Psoas muscle (tissue), 8 donors: Measurements from ENCODE around the gene MAPT. TPM values are rescaled to one million over a fixed set of nuclear protein-coding genes. Genes with fewer than 3 reads are reported as not detected.

Experiments used
- ATAC-seq, 4 donors: fragments of 200-7000 bp; cut with Tn5 transposase; one replicate each; pipeline ENCODE4 v1.9.1; 2020; ENCODE audit warnings: moderate library complexity in 3 of 4, mild to moderate bottlenecking in 2 of 4
- DNase-seq, 2 donors: peaks; one replicate each; pipeline ENCODE4 v3.0.0-alpha.2; 2020
- H3K27ac ChIP-seq: fragments of 200-600 bp; one replicate; pipeline ENCODE4 v1.8.0; 2022
- H3K27me3 ChIP-seq, 3 donors: fragments of 200-600 bp in 1 of 3; one replicate each; pipeline versions ENCODE4 v1.6.1 to v1.8.0; 2013 to 2022; ENCODE audit warnings: low read length in 2 of 3, mild to moderate bottlenecking in 2 of 3, moderate library complexity in 1 of 3; ENCODE audit not compliant: insufficient read depth in 3 of 3
- H3K36me3 ChIP-seq, 2 donors: fragments of 200-600 bp in 1 of 2; one replicate each; pipeline versions ENCODE4 v1.6.1 to v1.8.0; 2013 to 2022; ENCODE audit warnings: low read depth in 1 of 2, mild to moderate bottlenecking in 1 of 2, moderate library complexity in 1 of 2; ENCODE audit not compliant: insufficient read depth in 1 of 2
- H3K4me1 ChIP-seq: fragments of 200-600 bp; one replicate; pipeline ENCODE4 v1.8.0; 2022
- H3K4me3 ChIP-seq: fragments of 200-600 bp; one replicate; pipeline ENCODE4 v1.8.0; 2022; ENCODE audit warnings: mild to moderate bottlenecking
- H3K9me3 ChIP-seq: fragments of 200-600 bp; one replicate; pipeline ENCODE4 v1.8.0; 2022
- WGBS, 3 donors: extraction: QIAGEN DNeasy Blood & Tissue Kit; methylation state at CpG; one replicate each; pipeline versions ENCODE4 v1.1.6 to v1.1.7; 2013; 5-methylcytosine and 5-hydroxymethylcytosine counted together
- intact Hi-C, 2 donors: fragments of 100-400 bp; cut with DNase I; formaldehyde crosslinking; loops; one replicate each; pipeline versions ENCODE4 v1.11.0 to v1.14.2; 2022
- polyA plus RNA-seq, 3 donors: library from polyadenylated mRNA; stranded (reverse); fragments of 200-250 nt; gene quantifications; one replicate each; pipeline ENCODE4 v1.2.3, GENCODE V29; 2013
- total RNA-seq, 4 donors: library from RNA; stranded (reverse); fragmentation: NEBNext Ultra II Directional in 2 of 4; extraction: Animal tissue kit (Norgen Biotek cat#: 25700) in 2 of 4; gene quantifications; one replicate each; pipeline versions ENCODE4 v1.2.1 to v1.2.4, GENCODE V29; 2021 to 2023
- TF ChIP-seq, protein P1 (sequence below): fragments of 200-600 bp; IDR thresholded peaks from one replicate; pipeline ENCODE4 v1.8.0; 2022; ENCODE audit warnings: antibody characterized with exemption
- donor health status: healthy with polysubstance abuse.
- donor health status: DM: no; HTN: no; CAD: no; lungs with moderate emphysema.
- donor health status: Bipolar disorder and iron deficiency.
- donor health status: healthy.
- donor health status: DM: yes; HTN: yes; CAD: no.
- donor health status: DM: no; HTN: no; CAD: no.
- donor health status: DM: no; HTN: no; CAD: no.
- donor health status: DM: yes; HTN: yes; CAD: no.

Gene MAPT
- total and polyA plus RNA-seq, 7 donors: 16.0 to 253 (median 104) TPM

GRCh38 chr17:46023783-46024388 lies 129.5 kb downstream of the MAPT start:
- DNase-seq (no peak), ATAC-seq (no peak)
- Histone ChIP-seq H3K9me3 (no peaks in the 10 kb centered on the region), H3K36me3 (peaks cover 0 to 80% of the 10 kb centered on the region in 2 donors), H3K27ac (no peak overlapping the region), H3K4me3 (no peak overlapping the region), H3K27me3 (no peaks in the 10 kb centered on the region), H3K4me1 (peaks cover 7% of the 10 kb centered on the region)
- TF ChIP-seq, protein P1, sequence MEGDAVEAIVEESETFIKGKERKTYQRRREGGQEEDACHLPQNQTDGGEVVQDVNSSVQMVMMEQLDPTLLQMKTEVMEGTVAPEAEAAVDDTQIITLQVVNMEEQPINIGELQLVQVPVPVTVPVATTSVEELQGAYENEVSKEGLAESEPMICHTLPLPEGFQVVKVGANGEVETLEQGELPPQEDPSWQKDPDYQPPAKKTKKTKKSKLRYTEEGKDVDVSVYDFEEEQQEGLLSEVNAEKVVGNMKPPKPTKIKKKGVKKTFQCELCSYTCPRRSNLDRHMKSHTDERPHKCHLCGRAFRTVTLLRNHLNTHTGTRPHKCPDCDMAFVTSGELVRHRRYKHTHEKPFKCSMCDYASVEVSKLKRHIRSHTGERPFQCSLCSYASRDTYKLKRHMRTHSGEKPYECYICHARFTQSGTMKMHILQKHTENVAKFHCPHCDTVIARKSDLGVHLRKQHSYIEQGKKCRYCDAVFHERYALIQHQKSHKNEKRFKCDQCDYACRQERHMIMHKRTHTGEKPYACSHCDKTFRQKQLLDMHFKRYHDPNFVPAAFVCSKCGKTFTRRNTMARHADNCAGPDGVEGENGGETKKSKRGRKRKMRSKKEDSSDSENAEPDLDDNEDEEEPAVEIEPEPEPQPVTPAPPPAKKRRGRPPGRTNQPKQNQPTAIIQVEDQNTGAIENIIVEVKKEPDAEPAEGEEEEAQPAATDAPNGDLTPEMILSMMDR: no peak
- 59 to 78% (median 59%) methylated on average over 24 of the region's 24 CpGs for WGBS, 3 donors
- intact Hi-C loops: no loop called here

DNA sequence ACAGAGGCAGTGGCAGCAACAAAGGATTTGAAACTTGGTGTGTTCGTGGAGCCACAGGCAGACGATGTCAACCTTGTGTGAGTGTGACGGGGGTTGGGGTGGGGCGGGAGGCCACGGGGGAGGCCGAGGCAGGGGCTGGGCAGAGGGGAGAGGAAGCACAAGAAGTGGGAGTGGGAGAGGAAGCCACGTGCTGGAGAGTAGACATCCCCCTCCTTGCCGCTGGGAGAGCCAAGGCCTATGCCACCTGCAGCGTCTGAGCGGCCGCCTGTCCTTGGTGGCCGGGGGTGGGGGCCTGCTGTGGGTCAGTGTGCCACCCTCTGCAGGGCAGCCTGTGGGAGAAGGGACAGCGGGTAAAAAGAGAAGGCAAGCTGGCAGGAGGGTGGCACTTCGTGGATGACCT lies 130.2 kb downstream of the MAPT start:
- H3K36me3 ChIP-seq: peaks cover 0 to 74% of the 10 kb centered on the region in 2 donors
- 61 to 81% (median 65%) methylated on average over 9 to 14 of the region's 14 CpGs for WGBS, 3 donors

DNA sequence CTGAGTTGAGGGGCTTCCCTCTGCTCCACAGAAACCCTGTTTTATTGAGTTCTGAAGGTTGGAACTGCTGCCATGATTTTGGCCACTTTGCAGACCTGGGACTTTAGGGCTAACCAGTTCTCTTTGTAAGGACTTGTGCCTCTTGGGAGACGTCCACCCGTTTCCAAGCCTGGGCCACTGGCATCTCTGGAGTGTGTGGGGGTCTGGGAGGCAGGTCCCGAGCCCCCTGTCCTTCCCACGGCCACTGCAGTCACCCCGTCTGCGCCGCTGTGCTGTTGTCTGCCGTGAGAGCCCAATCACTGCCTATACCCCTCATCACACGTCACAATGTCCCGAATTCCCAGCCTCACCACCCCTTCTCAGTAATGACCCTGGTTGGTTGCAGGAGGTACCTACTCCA lies 130.7 kb downstream of the MAPT start:
- ATAC-seq: no peak
- no peaks in the 10 kb centered on the region for H3K9me3 ChIP-seq
- H3K36me3 ChIP-seq: peaks cover 0 to 70% of the 10 kb centered on the region in 2 donors
- WGBS, 3 donors: 85 to 88% (median 87%) methylated on average over 10 of the region's 10 CpGs
- H3K4me3 ChIP-seq: no peak overlapping the region
- peaks cover 7% of the 10 kb centered on the region for H3K4me1 ChIP-seq
- H3K27me3 ChIP-seq: no peaks in the 10 kb centered on the region
- no peak for DNase-seq
- H3K27ac ChIP-seq: peak overlapping the region; percentile 8
- TF ChIP-seq, protein P1: no peak
- intact Hi-C loops: no loop called here

More for the DNA sequence above, 130.2 kb downstream of the MAPT start:
- ATAC-seq (peak in 2 of 4 donors; percentile 13 to 17), DNase-seq (no peak)
- Histone ChIP-seq H3K27me3 (no peaks in the 10 kb centered on the region), H3K9me3 (no peaks in the 10 kb centered on the region), H3K27ac (no peak overlapping the region), H3K4me1 (peaks cover 7% of the 10 kb centered on the region), H3K4me3 (no peak overlapping the region)
- intact Hi-C loops: no loop called here
- TF ChIP-seq, protein P1: no peak

DNA sequence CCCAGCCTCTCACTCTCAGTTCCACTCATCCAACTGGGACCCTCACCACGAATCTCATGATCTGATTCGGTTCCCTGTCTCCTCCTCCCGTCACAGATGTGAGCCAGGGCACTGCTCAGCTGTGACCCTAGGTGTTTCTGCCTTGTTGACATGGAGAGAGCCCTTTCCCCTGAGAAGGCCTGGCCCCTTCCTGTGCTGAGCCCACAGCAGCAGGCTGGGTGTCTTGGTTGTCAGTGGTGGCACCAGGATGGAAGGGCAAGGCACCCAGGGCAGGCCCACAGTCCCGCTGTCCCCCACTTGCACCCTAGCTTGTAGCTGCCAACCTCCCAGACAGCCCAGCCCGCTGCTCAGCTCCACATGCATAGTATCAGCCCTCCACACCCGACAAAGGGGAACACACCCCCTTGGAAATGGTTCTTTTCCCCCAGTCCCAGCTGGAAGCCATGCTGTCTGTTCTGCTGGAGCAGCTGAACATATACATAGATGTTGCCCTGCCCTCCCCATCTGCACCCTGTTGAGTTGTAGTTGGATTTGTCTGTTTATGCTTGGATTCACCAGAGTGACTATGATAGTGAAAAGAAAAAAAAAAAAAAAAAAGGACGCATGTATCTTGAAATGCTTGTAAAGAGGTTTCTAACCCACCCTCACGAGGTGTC lies 131.3 kb downstream of the MAPT start:
- Histone ChIP-seq H3K4me1 (peaks cover 7% of the 10 kb centered on the region), H3K27me3 (no peaks in the 10 kb centered on the region), H3K4me3 (no peak overlapping the region), H3K36me3 (peaks cover 0 to 70% of the 10 kb centered on the region in 2 donors), H3K9me3 (no peaks in the 10 kb centered on the region), H3K27ac (peak overlapping the region; percentile 44)
- DNase-seq (no peak), ATAC-seq (no peak)
- intact Hi-C loops: no loop called here
- TF ChIP-seq, protein P1: no peak
- WGBS, 3 donors: 82 to 83% (median 83%) methylated on average over 8 of the region's 8 CpGs
